Thyroid gland (tissue), 4 donors: ENCODE measurements around the gene RETSAT. TPM values are rescaled to one million over a fixed set of nuclear protein-coding genes. Genes with fewer than 3 reads are reported as not detected.

Experiments used
- DNase-seq, 2 donors: peaks; one replicate each; pipeline ENCODE4 v3.0.0-alpha.2; 2019
- H3K27ac ChIP-seq, 3 donors: fragments of 200-600 bp; sonication (generic); 1 replicate in 2 of 3; 2 replicates in 1 of 3; pipeline ENCODE4 v1.5.1; 2016 to 2019; ENCODE audit warnings: mild to moderate bottlenecking in 1 of 3, moderate library complexity in 1 of 3
- H3K27me3 ChIP-seq: fragments of 200-600 bp; sonication (generic); one replicate; pipeline ENCODE4 v1.5.1; 2019
- H3K36me3 ChIP-seq, 2 donors: fragments of 200-600 bp; sonication (generic); one replicate each; pipeline ENCODE4 v1.5.1; 2016 to 2019
- H3K4me1 ChIP-seq, 2 donors: fragments of 200-600 bp; sonication (generic); one replicate each; pipeline ENCODE4 v1.5.1; 2017 to 2019
- H3K4me3 ChIP-seq, 3 donors: fragments of 200-600 bp; sonication (generic); replicated peaks in 1 of 3; 1 replicate in 2 of 3; 2 replicates in 1 of 3; pipeline ENCODE4 v1.5.1; 2016; ENCODE audit warnings: mild to moderate bottlenecking in 1 of 3
- H3K9me3 ChIP-seq: fragments of 200-600 bp; sonication (generic); one replicate; pipeline ENCODE4 v1.5.1; 2017
- POLR2A ChIP-seq, 2 donors: fragments of 450-650 bp; IDR thresholded peaks; one replicate each; pipeline ENCODE4 v1.6.1; 2017; ENCODE audit warnings: antibody characterized with exemption in 2 of 2, mild to moderate bottlenecking in 2 of 2, moderate library complexity in 1 of 2
- WGBS, 2 donors: methylation state at CpG; one replicate each; pipeline ENCODE4 v1.1.5; 2017; 5-methylcytosine and 5-hydroxymethylcytosine counted together
- intact Hi-C: fragments of 100-400 bp; cut with DNase I; formaldehyde crosslinking; loops from one replicate; pipeline ENCODE4 v1.15.1; 2023
- total RNA-seq, 4 donors: library from RNA; depleted of rRNA; stranded (reverse); fragments of >200 nt; gene quantifications; one replicate each; pipeline ENCODE4 v1.2.3, GENCODE V29; 2016
- TF ChIP-seq, protein P1 (sequence below), 6 experiments: fragments of 200-600 bp in 3 of 6; fragments of 450-650 bp in 3 of 6; sonication (generic) in 3 of 6; IDR thresholded peaks; one replicate each; pipeline ENCODE4 v1.5.1; 2016 to 2019; ENCODE audit warnings: antibody characterized with exemption in 6 of 6, mild to moderate bottlenecking in 2 of 6, inconsistent platforms in 1 of 6, moderate library complexity in 1 of 6

Gene RETSAT
- total RNA-seq, 4 donors from 2014 or later = 88.2 to 253 (median 182) TPM

DNA sequence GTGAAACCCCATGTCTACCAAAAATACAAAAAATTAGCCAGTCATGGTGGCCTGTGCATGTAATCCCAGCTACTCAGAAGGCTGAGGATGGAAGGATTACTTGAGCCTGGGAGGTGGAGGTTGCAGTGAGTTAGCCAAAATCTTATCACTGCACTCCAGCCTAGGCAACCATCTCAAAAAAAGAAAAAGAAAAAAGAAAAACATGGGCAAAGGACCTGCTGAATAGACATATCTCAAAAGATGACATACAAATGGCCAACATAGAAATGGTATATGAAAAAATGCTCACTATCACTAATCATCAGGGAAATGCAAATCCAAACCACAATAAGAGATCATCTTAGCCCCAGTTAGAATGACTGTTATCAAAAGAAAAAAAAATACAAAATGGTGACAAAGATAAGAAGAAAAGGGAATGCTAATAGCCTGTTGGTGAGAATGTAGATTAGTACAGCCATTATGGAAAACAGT lies 25.1 kb downstream of the RETSAT start:
- no peak for DNase-seq
- Histone ChIP-seq H3K27me3 (no peaks in the 10 kb centered on the region), H3K27ac (no peak overlapping the region), H3K4me1 (peaks cover 33 to 35% of the 10 kb centered on the region in 2 donors), H3K36me3 (peaks cover 0 to 6% of the 10 kb centered on the region in 2 donors), H3K4me3 (no peak overlapping the region), H3K9me3 (no peaks in the 10 kb centered on the region)
- intact Hi-C loops = loop anchor here (10.0 kb wide), 1 partner anchor 216 kb away; no protein-coding TSS in a partner anchor
- TF ChIP-seq POLR2A (IDR thresholded peaks at IDR 0.05) = no peak
- TF ChIP-seq, protein P1, sequence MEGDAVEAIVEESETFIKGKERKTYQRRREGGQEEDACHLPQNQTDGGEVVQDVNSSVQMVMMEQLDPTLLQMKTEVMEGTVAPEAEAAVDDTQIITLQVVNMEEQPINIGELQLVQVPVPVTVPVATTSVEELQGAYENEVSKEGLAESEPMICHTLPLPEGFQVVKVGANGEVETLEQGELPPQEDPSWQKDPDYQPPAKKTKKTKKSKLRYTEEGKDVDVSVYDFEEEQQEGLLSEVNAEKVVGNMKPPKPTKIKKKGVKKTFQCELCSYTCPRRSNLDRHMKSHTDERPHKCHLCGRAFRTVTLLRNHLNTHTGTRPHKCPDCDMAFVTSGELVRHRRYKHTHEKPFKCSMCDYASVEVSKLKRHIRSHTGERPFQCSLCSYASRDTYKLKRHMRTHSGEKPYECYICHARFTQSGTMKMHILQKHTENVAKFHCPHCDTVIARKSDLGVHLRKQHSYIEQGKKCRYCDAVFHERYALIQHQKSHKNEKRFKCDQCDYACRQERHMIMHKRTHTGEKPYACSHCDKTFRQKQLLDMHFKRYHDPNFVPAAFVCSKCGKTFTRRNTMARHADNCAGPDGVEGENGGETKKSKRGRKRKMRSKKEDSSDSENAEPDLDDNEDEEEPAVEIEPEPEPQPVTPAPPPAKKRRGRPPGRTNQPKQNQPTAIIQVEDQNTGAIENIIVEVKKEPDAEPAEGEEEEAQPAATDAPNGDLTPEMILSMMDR (IDR thresholded peaks at IDR 0.05) = no peak

- intact Hi-C loops = loop anchor here (10.0 kb wide), 1 partner anchor 217 kb away; no protein-coding TSS in a partner anchor
- peaks cover 37 to 44% of the 10 kb centered on the region in 2 donors for H3K4me1 ChIP-seq
- peak; percentile 91 to 92 for DNase-seq
These were observed 26.3 kb downstream of the RETSAT start, which contains the start of gene TGOLN2 for GRCh38 chr2:85327822-85328617. TGOLN2 (minus strand) TSS chr2:85327989; CDS start chr2:85327962, 27 bp downstream.

DNA sequence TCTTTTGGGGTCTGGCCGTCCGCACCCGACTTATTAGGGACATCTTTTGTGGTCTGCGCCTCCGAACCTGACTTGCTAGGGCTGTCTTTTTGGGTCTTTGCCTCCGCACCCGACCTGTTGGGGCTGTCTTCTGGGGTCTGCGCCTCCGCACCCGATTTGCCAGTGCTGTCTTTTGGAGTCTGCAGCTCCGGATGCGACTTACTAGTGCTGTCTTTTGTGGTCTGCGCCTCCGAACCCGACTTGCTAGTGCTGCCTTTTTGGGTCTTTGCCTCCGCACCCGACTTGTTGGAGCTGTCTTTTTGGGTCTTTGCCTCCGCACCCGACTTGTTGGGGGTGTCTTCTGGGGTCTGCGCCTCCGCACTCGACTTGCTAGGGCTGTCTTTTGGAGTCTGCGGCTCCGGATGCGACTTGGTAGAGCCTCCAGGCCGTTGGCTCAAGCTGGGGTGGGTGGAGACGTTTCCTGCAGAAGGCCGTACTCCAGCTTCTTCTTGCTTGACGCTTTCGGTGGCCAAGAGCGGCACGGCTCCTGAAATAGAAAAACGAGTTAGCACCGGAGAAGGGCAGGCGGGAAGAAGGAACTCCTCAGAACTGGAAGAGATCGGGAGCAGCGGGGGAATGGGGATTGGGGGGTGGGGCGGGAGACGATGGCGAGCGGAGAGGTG lies 27.0 kb downstream of the RETSAT start:
- Histone ChIP-seq H3K4me3 (peak overlapping the region; percentile 56 to 86 (median 65)), H3K9me3 (no peaks in the 10 kb centered on the region), H3K4me1 (peaks cover 37 to 49% of the 10 kb centered on the region in 2 donors), H3K36me3 (peaks cover 15 to 25% of the 10 kb centered on the region in 2 donors), H3K27ac (peak overlapping the region; percentile 80 to 96 (median 91)), H3K27me3 (no peaks in the 10 kb centered on the region)
- DNase-seq = peak; percentile 44 to 47
- intact Hi-C loops = loop anchor here (10.0 kb wide), 1 partner anchor 218 kb away; no protein-coding TSS in a partner anchor
- 2 to 7% methylated on average over 41 of the region's 41 CpGs for WGBS, 2 donors
- TF ChIP-seq, protein P1 (IDR thresholded peaks at IDR 0.05) = no peak
- no peak for TF ChIP-seq POLR2A (IDR thresholded peaks at IDR 0.05)

More at GRCh38 chr2:85327822-85328617, 26.3 kb downstream of the RETSAT start, which contains the start of gene TGOLN2:
- H3K36me3 ChIP-seq = peaks cover 9 to 18% of the 10 kb centered on the region in 2 donors
- 0 to 1% methylated on average over 37 of the region's 57 CpGs for WGBS, 2 donors
- H3K27me3 ChIP-seq = no peaks in the 10 kb centered on the region
- peak; percentile 84 to 96 for TF ChIP-seq POLR2A (IDR thresholded peaks at IDR 0.05)
- TF ChIP-seq, protein P1 (IDR thresholded peaks at IDR 0.05) = peak in 2 of 6 experiments; percentile 13 to 22
- peak within 1 kb of the TSS; percentile 80 to 96 (median 91) for H3K27ac ChIP-seq
- H3K4me3 ChIP-seq = peak within 1 kb of the TSS; percentile 56 to 86 (median 65)
- no peaks in the 10 kb centered on the region for H3K9me3 ChIP-seq

DNA sequence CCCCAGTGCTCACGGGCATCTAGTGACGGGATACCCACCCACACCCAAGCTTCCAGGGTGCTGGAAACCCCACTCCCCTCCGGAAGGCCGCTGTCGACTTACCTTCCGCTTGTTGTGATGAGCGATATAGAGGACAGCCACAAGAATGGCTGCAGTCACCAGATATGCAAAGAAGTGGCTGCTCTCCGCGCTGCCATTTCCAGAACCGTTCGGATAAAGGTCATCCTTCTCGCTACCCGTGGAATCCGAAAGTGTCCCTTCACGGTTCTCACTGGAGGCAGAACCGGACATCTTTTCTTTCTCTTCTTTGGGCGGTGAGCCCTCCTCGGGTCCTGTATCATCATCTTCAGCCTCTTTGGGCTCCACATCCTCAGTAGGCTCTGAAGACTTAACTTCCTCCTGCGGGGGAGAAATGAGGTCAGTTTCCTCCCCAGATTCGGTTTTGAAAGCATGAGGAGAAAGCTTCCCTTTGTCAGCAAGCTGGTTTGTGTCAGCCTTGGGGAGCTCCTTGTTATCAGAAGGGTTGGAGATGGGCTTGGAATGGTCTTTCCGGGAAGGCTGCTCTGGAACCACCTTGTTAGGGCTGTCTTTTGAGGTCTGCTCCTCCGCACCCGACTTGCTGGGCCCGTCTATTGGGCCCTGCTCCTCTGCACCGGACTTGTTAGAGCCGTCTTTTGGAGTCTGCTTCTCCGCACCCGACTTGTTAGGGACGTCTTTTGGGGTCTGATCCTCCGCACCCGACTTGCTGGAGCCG lies 27.7 kb downstream of the RETSAT start:
- WGBS, 2 donors = 28 to 36% methylated on average over 28 to 30 of the region's 32 CpGs
- H3K4me1 ChIP-seq = peaks cover 37 to 49% of the 10 kb centered on the region in 2 donors

More for the DNA sequence above, 27.7 kb downstream of the RETSAT start:
- Histone ChIP-seq H3K27ac (peak overlapping the region in 2 of 3 donors; percentile 80 to 96), H3K4me3 (peak overlapping the region; percentile 56 to 86 (median 65)), H3K27me3 (no peaks in the 10 kb centered on the region), H3K36me3 (peaks cover 22 to 32% of the 10 kb centered on the region in 2 donors), H3K9me3 (no peaks in the 10 kb centered on the region)
- TF ChIP-seq, protein P1 (IDR thresholded peaks at IDR 0.05) = no peak
- no peak for TF ChIP-seq POLR2A (IDR thresholded peaks at IDR 0.05)
- intact Hi-C loops = loop anchor here (10.0 kb wide), 1 partner anchor 218 kb away; no protein-coding TSS in a partner anchor
- no peak for DNase-seq
